Keratinocyte (primary cell): ENCODE data around the gene TEAD4.

ENCODE experiments used
- CTCF ChIP-seq, 3 experiments: IDR thresholded peaks in 1 of 3; conservative IDR thresholded peaks in 1 of 3; optimal IDR thresholded peaks in 1 of 3; 2 replicates in 2 of 3; 3 replicates in 1 of 3; pipeline versions ENCODE3 to v1.5.1; 2011; ENCODE audit warnings: low read length in 3 of 3, mild to moderate bottlenecking in 3 of 3, moderate library complexity in 2 of 3, control low read depth in 1 of 3, inconsistent platforms in 1 of 3; ENCODE audit not compliant: insufficient read depth in 2 of 3; ENCODE audit errors: extremely low read depth in 1 of 3
- EZH2 ChIP-seq: IDR thresholded peaks from one replicate; pipeline ENCODE4 v1.6.1; 2012; ENCODE audit warnings: inconsistent platforms, mild to moderate bottlenecking, low read length, moderate library complexity

GRCh38 chr12:3032161-3032560 is 73.0 kb downstream of the TEAD4 start:
- no peak for TF ChIP-seq CTCF (optimal IDR thresholded peaks at IDR 0.05 in 1 of 3, IDR thresholded peaks at IDR 0.05 in 1 of 3, conservative IDR thresholded peaks at IDR 0.05 in 1 of 3; ENCODE audit: extremely low read depth in 1 of 3, insufficient read depth in 2 of 3, low read length in 3 of 3)
- TF ChIP-seq EZH2: no peak
